Ramos (cell line): Measurements from ENCODE around the gene PRDM13.
"Not testable (repeated sequence)": the region's sequence is repeated elsewhere in the genome, so short reads cannot be mapped to it uniquely, and the experiment has no call there.

Experiments used
- in situ Hi-C: fragments of 300-500 bp; cut with MboI; formaldehyde crosslinking; loops from one replicate; pipeline ENCODE4 v1.14.3; 2022; ENCODE audit warnings: low sequenced_read_pairs; ENCODE audit not compliant: unreplicated experiment

Gene PRDM13

GRCh38 chr6:99606656-99607415 lies at the start of gene PRDM13:
Gene PRDM13, plus strand, starts transcription at chr6:99606833. Its CDS starts 202 bp downstream, at chr6:99607035.
- in situ Hi-C loops, result no loop called here

GRCh38 chr6:99559057-99559456 lies 47.6 kb upstream of the PRDM13 start:
- in situ Hi-C loops, result no loop called here

- in situ Hi-C loops, result no loop called here
These were observed 46.0 kb upstream of the PRDM13 start for GRCh38 chr6:99560668-99561067.

GRCh38 chr6:99563056-99563723 lies 43.4 kb upstream of the PRDM13 start:
- in situ Hi-C loops, result no loop called here

- in situ Hi-C loops, result no loop called here
These were observed 38.3 kb upstream of the PRDM13 start, which contains the start of gene CCNC for GRCh38 chr6:99568103-99568933. Gene CCNC, minus strand, starts transcription at chr6:99568660. Its CDS starts 133 bp downstream, at chr6:99568527.

- in situ Hi-C loops, result no loop called here
These were observed 32.5 kb upstream of the PRDM13 start for GRCh38 chr6:99573980-99574617.

GRCh38 chr6:99575544-99576227 lies 30.9 kb upstream of the PRDM13 start:
- in situ Hi-C loops, result no loop called here

- in situ Hi-C loops, result no loop called here
These were observed 26.9 kb upstream of the PRDM13 start for GRCh38 chr6:99579781-99580180.

- in situ Hi-C loops, result no loop called here
These were observed 18.8 kb upstream of the PRDM13 start for GRCh38 chr6:99587792-99588191.

- in situ Hi-C loops, result no loop called here
These were observed 17.9 kb upstream of the PRDM13 start for GRCh38 chr6:99588618-99589289.

GRCh38 chr6:99589290-99589672 lies 17.4 kb upstream of the PRDM13 start:
- in situ Hi-C loops, result no loop called here

- in situ Hi-C loops, result no loop called here
These were observed 16.6 kb upstream of the PRDM13 start for GRCh38 chr6:99589907-99590493.

GRCh38 chr6:99590728-99591672 lies 15.6 kb upstream of the PRDM13 start:
- in situ Hi-C loops, result no loop called here

- in situ Hi-C loops, result no loop called here
These were observed 14.8 kb upstream of the PRDM13 start for GRCh38 chr6:99591673-99592364.

GRCh38 chr6:99592900-99593299 lies 13.7 kb upstream of the PRDM13 start:
- in situ Hi-C loops, result no loop called here

GRCh38 chr6:99594696-99595095 lies 11.9 kb upstream of the PRDM13 start:
- in situ Hi-C loops, result not testable (repeated sequence)
